Mesenchymal stem cell (in vitro differentiated cells and primary cell): ENCODE data around the gene OXT.

Source experiments
- DNase-seq: peaks from one replicate; pipeline ENCODE4 v3.0.0-alpha.2; 2013
- H2AFZ ChIP-seq: one replicate; pipeline ENCODE4 v1.6.1; 2013; ENCODE audit warnings: low read depth, mild to moderate bottlenecking, control low read depth, inconsistent platforms, low read length, moderate library complexity
- H2AK5ac ChIP-seq: 2 replicates; pipeline ENCODE4 v1.6.1; 2013; ENCODE audit warnings: low read length, moderate library complexity, mild to moderate bottlenecking, inconsistent platforms; ENCODE audit not compliant: severe bottlenecking
- H2BK120ac ChIP-seq: one replicate; pipeline ENCODE4 v1.6.1; 2013; ENCODE audit warnings: low read depth, mild to moderate bottlenecking, inconsistent platforms, low read length, moderate library complexity
- H2BK12ac ChIP-seq, 2 experiments: one replicate each; pipeline ENCODE4 v1.6.1; 2013; ENCODE audit warnings: inconsistent platforms in 2 of 2, low read length in 2 of 2, mild to moderate bottlenecking in 2 of 2, moderate library complexity in 2 of 2, control low read depth in 1 of 2
- H2BK15ac ChIP-seq: one replicate; pipeline ENCODE4 v1.6.1; 2013; ENCODE audit warnings: mild to moderate bottlenecking, low read depth, inconsistent platforms; ENCODE audit not compliant: poor library complexity, severe bottlenecking
- H2BK5ac ChIP-seq: 2 replicates; pipeline ENCODE4 v1.6.1; 2013; ENCODE audit warnings: low read depth, mild to moderate bottlenecking, low read length, control low read depth, inconsistent platforms; ENCODE audit not compliant: poor library complexity, severe bottlenecking
- H3K14ac ChIP-seq, 2 experiments: one replicate each; pipeline ENCODE4 v1.6.1; 2013; ENCODE audit warnings: inconsistent platforms in 2 of 2, low read length in 2 of 2, control low read depth in 1 of 2, mild to moderate bottlenecking in 1 of 2, moderate library complexity in 1 of 2
- H3K18ac ChIP-seq, 2 experiments: one replicate each; pipeline ENCODE4 v1.6.1; 2013; ENCODE audit warnings: inconsistent platforms in 2 of 2, low read length in 2 of 2, control low read depth in 1 of 2, low read depth in 1 of 2, mild to moderate bottlenecking in 1 of 2
- H3K23ac ChIP-seq, 2 experiments: one replicate each; pipeline ENCODE4 v1.6.1; 2013; ENCODE audit warnings: inconsistent platforms in 2 of 2, low read length in 2 of 2, mild to moderate bottlenecking in 2 of 2, moderate library complexity in 2 of 2, control low read depth in 1 of 2
- H3K27ac ChIP-seq: 2 replicates; pipeline ENCODE4 v1.5.1; 2013; ENCODE audit warnings: mild to moderate bottlenecking, moderate library complexity, low read length, control low read depth, inconsistent platforms; ENCODE audit not compliant: poor library complexity, severe bottlenecking
- H3K27me3 ChIP-seq, 2 experiments: 2 replicates each; pipeline versions ENCODE4 v1.6.1 to v1.7.0; 2013; ENCODE audit warnings: low read length in 2 of 2, mild to moderate bottlenecking in 2 of 2, moderate library complexity in 2 of 2, control low read depth in 1 of 2, inconsistent platforms in 1 of 2; ENCODE audit not compliant: control insufficient read depth in 1 of 2, insufficient read depth in 1 of 2
- H3K36me3 ChIP-seq, 2 experiments: 2 replicates each; pipeline versions ENCODE4 v1.6.1 to v1.7.0; 2013; ENCODE audit warnings: low read length in 2 of 2, control low read depth in 1 of 2, inconsistent platforms in 1 of 2, low read depth in 1 of 2, mild to moderate bottlenecking in 1 of 2; ENCODE audit not compliant: insufficient read depth in 2 of 2, control insufficient read depth in 1 of 2
- H3K4ac ChIP-seq, 2 experiments: one replicate each; pipeline ENCODE4 v1.6.1; 2013; ENCODE audit warnings: inconsistent platforms in 2 of 2, low read length in 2 of 2, mild to moderate bottlenecking in 2 of 2, moderate library complexity in 2 of 2, control low read depth in 1 of 2, low read depth in 1 of 2
- H3K4me1 ChIP-seq: 2 replicates; pipeline ENCODE4 v1.6.1; 2013; ENCODE audit warnings: low read depth, low read length, control low read depth; ENCODE audit not compliant: control insufficient read depth, insufficient read depth
- H3K4me2 ChIP-seq: 2 replicates; pipeline ENCODE4 v1.6.1; 2013; ENCODE audit warnings: low read length, mild to moderate bottlenecking, inconsistent platforms; ENCODE audit not compliant: poor library complexity, severe bottlenecking
- H3K4me3 ChIP-seq, 2 experiments: 2 replicates each; pipeline versions ENCODE4 v1.5.1 to v1.7.0; 2013; ENCODE audit warnings: low read length in 2 of 2, mild to moderate bottlenecking in 2 of 2, control low read depth in 1 of 2, low read depth in 1 of 2; ENCODE audit not compliant: insufficient read depth in 1 of 2
- H3K79me1 ChIP-seq: replicated peaks from 2 replicates; pipeline ENCODE4 v1.6.1; 2013; ENCODE audit warnings: mild to moderate bottlenecking, control low read depth, low read length, inconsistent platforms; ENCODE audit not compliant: poor library complexity, severe bottlenecking
- H3K9ac ChIP-seq: 2 replicates; pipeline ENCODE4 v1.7.0; 2013; ENCODE audit warnings: mild to moderate bottlenecking, low read length, moderate library complexity
- H3K9me3 ChIP-seq: 2 replicates; pipeline ENCODE4 v1.7.0; 2013; ENCODE audit warnings: mild to moderate bottlenecking, low read length; ENCODE audit not compliant: control insufficient read depth
- H4K8ac ChIP-seq: one replicate; pipeline ENCODE4 v1.6.1; 2013; ENCODE audit warnings: inconsistent platforms, mild to moderate bottlenecking, low read length, moderate library complexity
- H4K91ac ChIP-seq: one replicate; pipeline ENCODE4 v1.6.1; 2013; ENCODE audit warnings: mild to moderate bottlenecking, low read length, inconsistent platforms
- WGBS: methylation state at CpG from one replicate; pipeline ENCODE4 v1.1.7; 2013; ENCODE audit warnings: mixed read lengths; 5-methylcytosine and 5-hydroxymethylcytosine counted together

OXT gene

GRCh38 chr20:3077618-3078134, 6.3 kb downstream of the OXT start:
- no peak overlapping the region for H3K4me2 ChIP-seq
- WGBS: 80% methylated on average over 4 of the region's 4 CpGs
- H2AK5ac ChIP-seq: no peak overlapping the region
- no peak overlapping the region for H3K14ac ChIP-seq
- H2AFZ ChIP-seq: no peak overlapping the region
- no peak overlapping the region for H2BK120ac ChIP-seq
- H3K9ac ChIP-seq: no peak overlapping the region
- peaks cover 0 to 4% of the 10 kb centered on the region in 2 experiments for H3K36me3 ChIP-seq
- no peak overlapping the region for H3K23ac ChIP-seq
- H4K8ac ChIP-seq: no peak overlapping the region
- H3K4me3 ChIP-seq: no peak overlapping the region
- H3K27ac ChIP-seq: no peak overlapping the region
- peaks cover 16 to 55% of the 10 kb centered on the region in 2 experiments for H3K27me3 ChIP-seq
- peaks cover 9% of the 10 kb centered on the region for H3K4me1 ChIP-seq
- H3K4ac ChIP-seq: no peak overlapping the region
- no peaks in the 10 kb centered on the region for H3K9me3 ChIP-seq
- no peak for DNase-seq
- no peak overlapping the region for H2BK12ac ChIP-seq
- H4K91ac ChIP-seq: no peak overlapping the region
- no peak overlapping the region for H3K18ac ChIP-seq
- no peaks in the 10 kb centered on the region for H3K79me1 ChIP-seq
- no peak overlapping the region for H2BK15ac ChIP-seq
- H2BK5ac ChIP-seq: no peak overlapping the region

GRCh38 chr20:3080939-3081388, 9.5 kb downstream of the OXT start:
- Histone ChIP-seq H2BK15ac (no peak overlapping the region), H3K4me3 (no peak overlapping the region), H3K18ac (no peak overlapping the region), H2BK12ac (no peak overlapping the region), H3K9ac (no peak overlapping the region), H4K91ac (no peak overlapping the region), H3K4ac (no peak overlapping the region), H2BK5ac (no peak overlapping the region), H3K4me1 (peaks cover 18% of the 10 kb centered on the region), H3K14ac (no peak overlapping the region), H3K23ac (no peak overlapping the region), H3K27me3 (peaks cover 23 to 63% of the 10 kb centered on the region in 2 experiments), H3K79me1 (no peaks in the 10 kb centered on the region), H2AK5ac (no peak overlapping the region), H3K4me2 (no peak overlapping the region), H3K27ac (no peak overlapping the region), H2AFZ (no peak overlapping the region), H4K8ac (peak overlapping the region; percentile 7), H3K36me3 (peaks cover 0 to 7% of the 10 kb centered on the region in 2 experiments), H2BK120ac (no peak overlapping the region), H3K9me3 (no peaks in the 10 kb centered on the region)
- 72% methylated on average over 6 of the region's 6 CpGs for WGBS
- no peak for DNase-seq

GRCh38 chr20:3081641-3082040, 10.2 kb downstream of the OXT start:
- whole genome bisulfite sequencing: 92% methylated on average over 11 of the region's 11 CpGs

GRCh38 chr20:3082306-3082951, 11.0 kb downstream of the OXT start:
- Histone ChIP-seq H3K18ac (peak overlapping the region in 1 of 2 experiments; percentile 48), H3K4me2 (peak overlapping the region; percentile 80), H3K23ac (peak overlapping the region in 1 of 2 experiments; percentile 80), H3K4me1 (peaks cover 18% of the 10 kb centered on the region), H2AFZ (no peak overlapping the region), H3K9ac (no peak overlapping the region), H4K8ac (no peak overlapping the region), H3K27ac (no peak overlapping the region), H3K14ac (peak overlapping the region in 1 of 2 experiments; percentile 65), H2BK15ac (no peak overlapping the region), H3K36me3 (peaks cover 0 to 7% of the 10 kb centered on the region in 2 experiments), H3K4me3 (peak overlapping the region in 1 of 2 experiments; percentile 45), H2BK120ac (no peak overlapping the region), H2BK5ac (no peak overlapping the region), H3K79me1 (no peaks in the 10 kb centered on the region), H4K91ac (no peak overlapping the region), H3K27me3 (peaks cover 23 to 57% of the 10 kb centered on the region in 2 experiments), H3K4ac (no peak overlapping the region), H3K9me3 (no peaks in the 10 kb centered on the region), H2AK5ac (no peak overlapping the region), H2BK12ac (no peak overlapping the region)
- peak; percentile 23 for DNase-seq
- WGBS: 14% methylated on average over 33 of the region's 71 CpGs

More at GRCh38 chr20:3081641-3082040, 10.2 kb downstream of the OXT start:
- DNase-seq: no peak
- no peak overlapping the region for H4K8ac ChIP-seq
- H3K79me1 ChIP-seq: no peaks in the 10 kb centered on the region
- H3K4me2 ChIP-seq: no peak overlapping the region
- H3K14ac ChIP-seq: no peak overlapping the region
- H2AK5ac ChIP-seq: no peak overlapping the region
- H2BK120ac ChIP-seq: no peak overlapping the region
- no peak overlapping the region for H3K4me3 ChIP-seq
- H2BK12ac ChIP-seq: no peak overlapping the region
- H3K9me3 ChIP-seq: no peaks in the 10 kb centered on the region
- H2BK5ac ChIP-seq: no peak overlapping the region
- no peak overlapping the region for H2BK15ac ChIP-seq
- peaks cover 23 to 61% of the 10 kb centered on the region in 2 experiments for H3K27me3 ChIP-seq
- H3K23ac ChIP-seq: no peak overlapping the region
- no peak overlapping the region for H3K27ac ChIP-seq
- no peak overlapping the region for H2AFZ ChIP-seq
- H3K4me1 ChIP-seq: peaks cover 18% of the 10 kb centered on the region
- no peak overlapping the region for H3K18ac ChIP-seq
- H3K4ac ChIP-seq: no peak overlapping the region
- no peak overlapping the region for H3K9ac ChIP-seq
- H4K91ac ChIP-seq: no peak overlapping the region
- peaks cover 0 to 7% of the 10 kb centered on the region in 2 experiments for H3K36me3 ChIP-seq
